KMS-11 (cell line): Measurements from ENCODE around the gene OOSP1.

Source experiments
- H2AFZ ChIP-seq: fragments of 200-600 bp; sonication (generic); 2 replicates; pipeline ENCODE4 v1.6.1; 2016; ENCODE audit warnings: antibody characterized with exemption, mixed run types, low read depth
- H3K27ac ChIP-seq: fragments of 200-600 bp; sonication (generic); 2 replicates; pipeline ENCODE4 v1.6.1; 2016; ENCODE audit warnings: mild to moderate bottlenecking, mixed run types
- H3K27me3 ChIP-seq: fragments of 200-600 bp; sonication (generic); 2 replicates; pipeline ENCODE4 v1.6.1; 2017; ENCODE audit warnings: mild to moderate bottlenecking, low read depth, mixed run types, moderate library complexity; ENCODE audit not compliant: insufficient read depth
- H3K36me3 ChIP-seq: fragments of 200-600 bp; sonication (generic); 2 replicates; pipeline ENCODE4 v1.6.1; 2017; ENCODE audit warnings: mild to moderate bottlenecking, mixed run types; ENCODE audit not compliant: insufficient read depth
- H3K4me1 ChIP-seq: fragments of 200-600 bp; sonication (generic); 2 replicates; pipeline ENCODE4 v1.6.1; 2016; ENCODE audit warnings: mild to moderate bottlenecking, low read depth, mixed run types; ENCODE audit not compliant: poor library complexity, severe bottlenecking
- H3K4me2 ChIP-seq: fragments of 200-600 bp; sonication (generic); 2 replicates; pipeline ENCODE4 v1.7.0; 2016; ENCODE audit warnings: mild to moderate bottlenecking, mixed run types
- H3K4me3 ChIP-seq: fragments of 200-600 bp; sonication (generic); IDR thresholded peaks from 2 replicates; pipeline ENCODE4 v1.6.1; 2017; ENCODE audit warnings: low read depth, low read length, mixed read lengths; ENCODE audit not compliant: insufficient read depth
- H3K79me2 ChIP-seq: fragments of 200-600 bp; sonication (generic); 2 replicates; pipeline ENCODE4 v1.6.1; 2016; ENCODE audit warnings: low read depth, mixed run types; ENCODE audit not compliant: insufficient read depth
- H3K9ac ChIP-seq: fragments of 200-600 bp; sonication (generic); 2 replicates; pipeline ENCODE4 v1.6.1; 2016; ENCODE audit warnings: mild to moderate bottlenecking, mixed run types
- H4K20me1 ChIP-seq: fragments of 200-600 bp; sonication (generic); 2 replicates; pipeline ENCODE4 v1.6.1; 2016; ENCODE audit warnings: mild to moderate bottlenecking, mixed run types; ENCODE audit not compliant: insufficient read depth
- CTCF ChIP-seq: fragments of 200-600 bp; sonication (generic); conservative IDR thresholded peaks from 2 replicates; pipeline ENCODE4 v1.6.1; 2017; ENCODE audit warnings: low read depth, mild to moderate bottlenecking, antibody characterized with exemption, low read length, moderate library complexity, mixed read lengths

OOSP1 gene

GRCh38 chr11:59938718-59939117 is 486 bp downstream of the OOSP1 start:
- Histone ChIP-seq H3K4me1 (no peaks in the 10 kb centered on the region), H3K27ac (no peak overlapping the region), H2AFZ (no peak overlapping the region), H4K20me1 (no peaks in the 10 kb centered on the region), H3K79me2 (no peaks in the 10 kb centered on the region), H3K36me3 (no peaks in the 10 kb centered on the region), H3K9ac (no peak overlapping the region), H3K27me3 (no peaks in the 10 kb centered on the region), H3K4me3 (no peak overlapping the region), H3K4me2 (no peak overlapping the region)
- TF ChIP-seq CTCF: no peak

GRCh38 chr11:59939482-59939881 is 1.2 kb downstream of the OOSP1 start:
- Histone ChIP-seq H3K36me3 (no peaks in the 10 kb centered on the region), H2AFZ (no peak overlapping the region), H3K4me1 (no peaks in the 10 kb centered on the region), H3K27me3 (no peaks in the 10 kb centered on the region), H3K79me2 (no peaks in the 10 kb centered on the region), H3K9ac (no peak overlapping the region), H3K4me2 (no peak overlapping the region), H3K27ac (no peak overlapping the region), H4K20me1 (no peaks in the 10 kb centered on the region), H3K4me3 (no peak overlapping the region)
- no peak for TF ChIP-seq CTCF

GRCh38 chr11:59941091-59941490 is 2.9 kb downstream of the OOSP1 start:
- H3K27me3 ChIP-seq: no peaks in the 10 kb centered on the region
- H3K79me2 ChIP-seq: no peaks in the 10 kb centered on the region
- no peaks in the 10 kb centered on the region for H3K4me1 ChIP-seq
- no peak overlapping the region for H3K4me3 ChIP-seq
- no peak overlapping the region for H3K4me2 ChIP-seq
- H3K9ac ChIP-seq: no peak overlapping the region
- no peak overlapping the region for H3K27ac ChIP-seq
- no peaks in the 10 kb centered on the region for H3K36me3 ChIP-seq
- no peak for TF ChIP-seq CTCF
- no peaks in the 10 kb centered on the region for H4K20me1 ChIP-seq
- H2AFZ ChIP-seq: no peak overlapping the region

GRCh38 chr11:59943997-59944714 is 5.9 kb downstream of the OOSP1 start:
- Histone ChIP-seq H3K79me2 (no peaks in the 10 kb centered on the region), H3K9ac (no peak overlapping the region), H4K20me1 (no peaks in the 10 kb centered on the region), H3K4me3 (no peak overlapping the region), H2AFZ (no peak overlapping the region), H3K27ac (no peak overlapping the region), H3K4me2 (no peak overlapping the region), H3K36me3 (no peaks in the 10 kb centered on the region), H3K4me1 (no peaks in the 10 kb centered on the region), H3K27me3 (no peaks in the 10 kb centered on the region)
- TF ChIP-seq CTCF: no peak
